Activated CD4-positive, alpha-beta T cell treated with anti-CD3 and anti-CD28 coated beads, Interleukin-2, amount 50 U/mL, for 16 hours (primary cell): ENCODE data around the gene CRKL.
A peak's percentile ranks its signal among the peaks of the same experiment; 100 is the strongest.
"Not testable (repeated sequence)": the region's sequence is repeated elsewhere in the genome, so short reads cannot be mapped to it uniquely, and the experiment has no call there.

ENCODE experiments used
- DNase-seq: peaks from one replicate; pipeline ENCODE4 v3.0.0-alpha.2; 2020

The CRKL gene

DNA sequence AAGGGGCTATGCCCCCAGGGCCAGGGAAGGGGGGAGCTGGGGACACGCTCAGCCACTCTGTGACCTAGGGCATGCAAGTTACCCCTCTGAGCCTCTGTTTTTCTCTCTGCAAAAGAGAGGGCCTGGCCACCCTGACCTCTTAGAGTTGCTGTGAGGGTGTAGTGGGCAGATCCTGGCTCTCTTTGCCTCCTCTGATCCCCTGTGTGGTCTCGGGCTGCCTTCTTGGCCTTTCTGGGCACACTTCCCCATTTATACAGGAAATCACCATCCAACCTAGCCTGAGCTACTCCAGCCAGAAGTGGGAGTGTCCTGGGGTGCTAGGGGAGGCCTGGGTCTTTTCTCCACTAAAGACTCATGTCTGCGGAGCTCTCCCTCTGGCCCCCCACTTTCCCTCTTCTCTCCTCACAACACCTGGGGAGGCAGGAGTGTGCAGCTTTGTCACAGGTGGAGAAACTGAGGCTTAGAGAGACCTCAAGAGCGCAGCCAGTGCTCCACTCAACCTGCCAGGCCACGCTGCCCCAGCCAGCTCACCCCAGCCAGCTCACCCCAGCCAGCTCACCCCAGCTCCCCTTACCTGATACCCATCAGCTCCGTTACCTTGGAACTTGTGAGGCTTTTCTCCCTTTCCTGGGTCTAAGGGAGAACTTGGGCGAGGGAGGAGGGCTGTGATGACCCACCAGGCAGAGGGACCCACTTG lies 51.2 kb downstream of the CRKL start:
- no peak for DNase-seq

DNA sequence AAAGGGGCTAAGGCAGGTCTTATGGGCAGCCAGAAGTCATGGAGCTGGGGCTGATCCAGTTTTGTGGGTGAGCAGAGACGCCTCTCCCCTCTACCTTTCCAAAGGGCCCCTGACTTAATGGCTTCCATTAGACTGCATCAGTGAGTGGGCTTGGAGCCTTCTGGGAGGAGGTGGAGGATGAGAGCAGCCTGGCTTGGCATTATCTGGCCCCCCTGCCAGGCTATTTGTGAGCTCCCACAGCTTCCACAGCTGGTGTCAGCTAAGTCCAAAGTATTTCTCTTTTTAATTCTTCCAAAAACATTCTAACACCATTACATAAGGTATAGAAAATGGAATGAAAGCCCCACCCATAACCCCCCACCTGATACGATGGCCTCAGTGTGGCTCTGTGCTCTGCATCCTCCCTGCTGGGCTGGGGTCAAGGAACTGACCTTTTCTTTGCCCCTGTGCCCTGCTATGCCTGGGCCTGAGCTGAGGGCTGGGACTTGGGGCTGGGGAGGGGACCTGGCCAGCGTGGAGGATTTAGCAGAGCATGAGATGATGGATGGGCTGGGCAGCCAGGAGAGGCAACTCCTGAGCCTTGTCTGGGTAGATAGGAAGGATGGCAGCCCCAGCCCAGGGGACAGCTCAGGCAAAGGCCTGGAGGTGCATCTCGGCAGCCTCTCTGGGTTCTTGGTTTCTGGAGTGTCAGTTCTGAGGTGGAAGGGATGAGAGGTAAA lies 53.9 kb downstream of the CRKL start:
- no peak for DNase-seq

DNA sequence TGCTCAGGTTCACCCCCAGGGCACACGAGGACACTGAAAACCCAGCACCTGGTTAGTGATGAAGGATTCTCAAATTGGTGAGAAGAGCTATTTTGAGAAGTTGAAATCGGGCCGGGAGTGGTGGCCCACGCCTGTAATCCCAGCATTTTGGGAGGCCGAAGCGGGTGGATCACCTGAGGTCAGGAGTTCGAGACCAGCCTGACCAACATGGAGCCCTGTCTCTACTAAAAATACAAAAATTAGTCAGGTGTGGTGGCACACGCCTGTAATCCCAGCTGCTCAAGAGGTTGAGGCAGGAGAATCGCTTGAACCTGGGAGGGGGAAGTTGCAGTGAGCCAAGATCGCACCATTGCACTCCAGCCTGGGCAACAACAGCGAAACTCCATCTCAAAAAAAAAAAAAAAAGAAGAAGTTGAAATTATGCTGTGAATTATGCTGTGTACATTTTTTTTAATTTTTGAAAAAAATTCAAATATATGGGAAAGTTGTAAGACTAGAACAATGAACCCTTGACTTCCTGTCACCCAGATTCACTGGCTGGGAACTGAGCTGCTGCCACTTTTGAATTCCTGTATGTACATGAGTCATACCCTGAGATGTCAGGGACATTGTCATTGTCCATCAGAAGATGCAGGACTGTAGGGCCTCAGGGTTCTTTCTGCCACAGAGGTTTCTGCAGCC lies 54.9 kb downstream of the CRKL start:
- DNase-seq: not testable (repeated sequence)

DNA sequence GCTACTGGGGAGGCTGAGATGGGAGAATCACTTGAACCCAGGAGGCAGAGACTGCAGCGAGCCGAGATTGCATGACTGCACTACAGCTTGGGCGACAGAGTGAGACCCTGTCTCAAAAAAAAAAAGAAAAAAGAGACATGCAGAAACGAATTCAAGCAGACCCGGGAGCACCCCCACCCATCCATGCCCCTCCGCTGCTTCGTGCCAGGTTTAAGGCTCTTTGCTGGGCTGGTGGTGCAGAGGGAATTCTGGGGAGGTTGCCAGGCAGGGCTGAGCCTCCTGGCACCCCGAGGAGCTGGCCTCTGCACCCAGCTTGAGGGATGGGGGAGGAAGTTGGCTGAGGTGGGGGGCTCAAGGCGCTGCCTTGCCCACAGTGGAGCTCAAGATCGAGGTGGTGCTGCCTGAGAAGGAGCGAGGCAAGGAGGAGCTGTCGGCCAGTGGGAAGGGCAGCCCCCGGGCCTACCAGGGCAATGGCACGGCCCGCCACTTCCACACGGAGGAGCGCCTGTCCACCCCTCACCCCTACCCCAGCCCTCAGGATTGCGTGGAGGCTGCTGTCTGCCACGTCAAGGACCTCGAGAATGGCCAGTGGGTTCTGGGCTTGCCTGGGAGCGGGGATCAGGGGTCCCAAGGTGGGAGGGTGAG lies 55.8 kb downstream of the CRKL start:
- DNase-seq: no peak

DNA sequence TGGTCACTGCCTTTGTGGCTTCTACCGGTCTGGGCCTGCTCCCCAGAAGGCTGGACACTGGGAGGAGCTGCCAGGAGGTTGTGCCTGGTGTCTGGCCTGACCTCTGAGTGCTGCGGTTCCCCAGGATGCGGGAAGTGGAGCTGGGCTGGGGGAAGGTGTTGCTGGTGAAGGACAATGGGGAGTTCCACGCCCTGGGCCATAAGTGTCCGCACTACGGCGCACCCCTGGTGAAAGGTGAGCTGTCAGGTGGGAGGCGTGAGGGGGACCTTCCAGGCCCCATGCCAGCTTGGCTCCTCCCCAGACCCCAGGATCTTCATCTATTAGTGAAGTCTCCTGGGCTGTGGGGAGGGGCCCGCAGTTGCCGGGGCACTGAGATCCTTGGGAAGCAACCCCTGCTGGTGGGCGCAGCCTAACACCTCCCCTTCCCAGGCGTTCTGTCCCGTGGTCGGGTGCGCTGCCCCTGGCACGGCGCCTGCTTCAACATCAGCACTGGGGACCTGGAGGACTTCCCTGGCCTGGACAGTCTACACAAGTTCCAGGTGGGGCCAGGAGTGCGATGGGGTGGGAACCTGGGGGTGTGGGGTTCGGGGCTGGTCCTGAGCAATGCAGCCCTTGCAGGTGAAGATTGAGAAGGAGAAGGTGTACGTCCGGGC lies 56.6 kb downstream of the CRKL start:
- DNase-seq: no peak

DNA sequence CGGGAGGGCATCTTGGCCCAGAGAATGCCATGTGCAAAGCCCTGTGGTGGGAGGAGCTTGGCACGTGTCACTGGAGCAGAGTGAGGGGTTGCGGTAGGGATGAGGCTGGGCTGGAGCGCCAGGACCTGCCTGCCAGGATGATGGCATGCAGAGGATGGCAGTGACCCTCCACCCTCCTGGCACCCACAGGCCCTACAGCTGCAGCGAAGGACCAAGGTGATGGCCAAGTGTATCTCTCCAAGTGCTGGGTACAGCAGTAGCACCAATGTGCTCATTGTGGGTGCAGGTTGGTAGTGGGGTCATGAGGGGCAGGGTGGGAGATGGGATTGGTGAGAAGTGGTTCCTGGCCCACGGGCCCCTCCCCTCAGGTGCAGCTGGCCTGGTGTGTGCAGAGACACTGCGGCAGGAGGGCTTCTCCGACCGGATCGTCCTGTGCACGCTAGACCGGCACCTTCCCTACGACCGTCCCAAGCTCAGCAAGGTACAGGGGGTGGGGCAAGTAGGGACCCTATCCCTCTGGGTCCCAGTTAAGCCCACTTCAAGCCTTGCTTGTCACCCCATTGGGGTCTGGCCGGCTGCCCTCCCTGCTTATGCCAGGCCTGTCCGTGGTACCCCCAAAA lies 57.2 kb downstream of the CRKL start:
- no peak for DNase-seq

DNA sequence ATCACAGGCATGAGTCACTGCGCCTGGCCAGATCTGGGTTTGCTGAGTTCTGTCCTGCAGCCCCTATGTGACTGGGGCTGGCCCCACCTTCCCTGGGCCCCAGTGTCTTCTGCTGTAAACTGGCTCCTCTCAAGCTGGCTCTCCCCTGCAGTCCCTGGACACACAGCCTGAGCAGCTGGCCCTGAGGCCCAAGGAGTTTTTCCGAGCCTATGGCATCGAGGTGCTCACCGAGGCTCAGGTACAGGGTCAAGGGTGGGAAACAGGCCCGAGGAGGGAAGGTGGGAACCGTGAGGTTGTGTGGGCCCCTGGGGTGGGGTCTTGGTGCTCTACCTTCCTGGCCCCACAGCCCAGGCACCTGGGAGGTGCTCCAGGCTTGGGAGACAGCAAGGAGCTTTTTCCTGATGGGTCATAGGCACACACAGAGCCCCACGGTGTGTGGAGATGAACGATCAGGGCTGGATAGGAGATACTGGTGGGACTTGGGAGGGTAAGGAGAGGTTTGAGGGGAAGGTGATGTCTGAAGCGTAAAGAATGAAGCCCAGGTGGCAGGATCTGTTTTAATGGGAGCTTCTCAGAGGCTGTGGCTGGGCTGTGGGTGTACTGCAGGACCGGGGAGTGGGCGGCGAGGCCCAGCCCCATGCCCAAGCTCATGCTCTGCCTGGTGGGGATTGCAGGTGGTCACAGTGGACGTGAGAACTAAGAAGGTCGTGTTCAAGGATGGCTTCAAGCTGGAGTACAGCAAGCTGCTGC lies 58.5 kb downstream of the CRKL start:
- DNase-seq: no peak

DNA sequence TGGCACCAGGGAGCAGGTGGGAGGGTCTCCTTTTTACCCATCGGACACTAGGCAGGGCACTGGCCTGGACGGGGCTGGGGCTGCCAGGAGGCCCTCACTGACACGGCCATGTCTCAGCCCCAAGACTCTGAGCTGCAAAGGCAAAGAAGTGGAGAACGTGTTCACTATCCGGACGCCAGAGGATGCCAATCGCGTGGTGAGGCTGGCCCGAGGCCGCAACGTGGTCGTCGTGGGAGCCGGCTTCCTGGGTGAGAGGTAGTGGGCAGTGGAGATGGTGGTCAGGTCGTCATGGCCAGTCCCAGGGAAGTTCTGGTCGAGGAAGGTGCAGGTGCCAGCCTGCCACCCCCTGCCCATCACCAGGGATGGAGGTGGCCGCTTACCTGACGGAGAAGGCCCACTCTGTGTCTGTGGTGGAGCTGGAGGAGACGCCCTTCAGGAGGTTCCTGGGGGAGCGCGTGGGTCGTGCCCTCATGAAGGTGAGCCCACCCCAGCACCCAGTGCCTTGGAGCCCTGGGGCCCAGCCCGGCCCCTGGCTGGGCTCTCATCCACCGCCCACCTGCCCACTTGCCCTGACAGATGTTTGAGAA lies 59.2 kb downstream of the CRKL start:
- no peak for DNase-seq

DNA sequence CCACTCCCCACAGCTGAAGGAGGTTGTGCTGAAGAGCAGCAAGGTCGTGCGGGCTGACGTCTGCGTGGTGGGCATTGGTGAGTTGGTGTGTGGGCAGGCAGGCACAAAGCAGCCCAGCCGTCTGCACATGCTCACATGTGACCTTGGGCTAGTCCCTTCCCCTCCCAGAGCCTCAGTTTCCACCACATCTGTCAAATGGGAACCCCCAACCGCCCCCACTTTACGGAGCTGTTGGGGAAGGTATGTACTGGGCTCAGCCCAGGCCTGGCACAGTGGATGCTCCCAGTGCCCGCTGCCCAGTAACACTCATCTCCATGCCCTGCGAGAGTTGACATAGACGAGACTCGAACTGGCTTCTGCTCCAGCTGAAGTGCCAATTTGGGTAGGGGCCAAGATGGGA lies 59.8 kb downstream of the CRKL start:
- DNase-seq: no peak

DNA sequence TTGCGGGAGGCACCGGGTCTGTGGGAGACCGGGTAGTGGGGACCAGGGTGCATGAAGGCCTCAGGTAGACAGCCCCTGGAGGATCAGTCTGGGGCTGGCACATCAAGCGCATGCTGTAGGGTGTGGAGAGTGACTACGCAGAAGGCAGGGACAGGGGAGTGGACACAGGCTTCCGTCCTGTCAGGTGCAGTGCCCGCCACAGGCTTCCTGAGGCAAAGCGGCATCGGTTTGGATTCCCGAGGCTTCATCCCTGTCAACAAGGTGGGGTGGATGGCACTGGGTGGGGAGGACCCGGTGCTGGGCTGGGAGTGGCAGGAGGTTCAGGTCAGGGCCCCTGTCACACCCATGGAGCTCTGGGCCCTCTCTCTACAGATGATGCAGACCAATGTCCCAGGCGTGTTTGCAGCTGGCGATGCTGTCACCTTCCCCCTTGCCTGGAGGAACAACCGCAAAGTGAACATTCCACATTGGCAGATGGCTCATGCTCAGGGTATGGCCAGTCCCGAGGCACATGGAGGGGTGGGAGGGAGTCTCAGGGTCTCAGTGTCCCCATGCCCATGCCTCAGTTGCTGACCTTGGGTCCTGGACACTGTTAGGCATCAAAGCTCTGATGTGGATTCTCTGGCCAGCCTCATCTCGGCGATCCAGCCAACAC lies 60.4 kb downstream of the CRKL start:
- DNase-seq: no peak

DNA sequence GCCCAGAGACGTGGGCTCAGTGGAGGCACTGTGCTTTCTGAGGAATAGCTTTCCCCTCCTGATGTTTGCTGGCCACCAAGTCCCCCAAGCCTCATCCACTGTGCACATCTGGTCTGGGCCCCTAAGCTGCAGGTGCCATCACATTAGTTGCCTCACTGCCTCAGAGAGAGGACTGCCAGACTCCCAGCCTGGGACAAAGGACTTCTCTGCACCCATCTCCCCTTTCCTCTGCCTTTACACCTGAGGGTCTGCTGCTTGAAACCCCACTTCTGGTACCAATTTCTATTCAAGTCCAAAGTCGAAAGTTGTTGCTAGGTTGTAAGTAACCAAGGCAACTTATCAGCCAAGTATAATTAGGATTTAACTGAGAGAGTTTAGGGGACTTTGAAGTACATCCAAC lies 61.2 kb downstream of the CRKL start:
- no peak for DNase-seq

DNA sequence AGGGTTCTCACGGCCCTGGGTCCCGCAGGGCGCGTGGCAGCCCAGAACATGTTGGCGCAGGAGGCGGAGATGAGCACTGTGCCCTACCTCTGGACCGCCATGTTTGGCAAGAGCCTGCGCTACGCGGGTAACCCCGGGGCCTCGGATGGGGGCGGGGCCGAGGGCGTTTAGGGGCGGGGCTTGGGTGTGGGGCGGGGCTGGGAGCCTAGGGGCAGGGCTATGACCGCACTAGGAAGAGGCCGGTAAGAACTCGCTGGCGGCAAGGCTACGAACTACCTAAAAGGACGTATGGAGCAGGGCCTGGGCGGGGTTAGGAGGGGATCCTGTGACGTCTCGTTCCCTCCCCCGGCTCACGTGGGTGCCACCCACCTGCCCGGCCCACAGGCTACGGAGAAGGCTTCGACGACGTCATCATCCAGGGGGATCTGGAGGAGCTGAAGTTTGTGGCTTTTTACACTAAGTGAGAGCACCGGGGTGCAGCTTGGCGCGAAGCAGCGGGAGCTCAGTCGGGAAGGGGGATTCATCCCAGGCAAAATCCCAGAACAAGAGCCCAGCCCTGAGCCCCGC lies 62.1 kb downstream of the CRKL start:
- peak; percentile 62 for DNase-seq

DNA sequence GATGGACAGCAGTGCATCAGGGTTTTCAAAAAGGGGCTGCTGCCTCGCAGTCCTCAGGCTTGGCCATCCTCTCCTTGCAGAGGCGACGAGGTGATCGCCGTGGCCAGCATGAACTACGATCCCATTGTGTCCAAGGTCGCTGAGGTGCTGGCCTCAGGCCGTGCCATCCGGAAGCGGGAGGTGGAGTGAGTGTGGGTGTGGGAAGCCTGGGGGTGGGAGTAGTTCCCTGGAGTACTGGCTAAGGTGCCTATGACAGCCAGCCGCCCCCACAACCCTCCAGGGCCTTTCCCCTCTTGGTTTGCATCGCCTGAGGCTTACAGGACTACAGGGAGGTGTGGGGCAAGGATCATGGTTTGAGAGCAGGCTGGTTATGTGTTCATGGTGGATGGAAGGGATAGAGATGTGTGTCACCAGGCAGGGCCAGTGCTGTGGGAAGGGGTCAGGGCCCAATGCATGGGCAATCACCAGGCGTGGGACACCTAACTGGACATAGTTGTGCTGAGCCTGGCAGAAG lies 62.8 kb downstream of the CRKL start:
- DNase-seq: no peak

DNA sequence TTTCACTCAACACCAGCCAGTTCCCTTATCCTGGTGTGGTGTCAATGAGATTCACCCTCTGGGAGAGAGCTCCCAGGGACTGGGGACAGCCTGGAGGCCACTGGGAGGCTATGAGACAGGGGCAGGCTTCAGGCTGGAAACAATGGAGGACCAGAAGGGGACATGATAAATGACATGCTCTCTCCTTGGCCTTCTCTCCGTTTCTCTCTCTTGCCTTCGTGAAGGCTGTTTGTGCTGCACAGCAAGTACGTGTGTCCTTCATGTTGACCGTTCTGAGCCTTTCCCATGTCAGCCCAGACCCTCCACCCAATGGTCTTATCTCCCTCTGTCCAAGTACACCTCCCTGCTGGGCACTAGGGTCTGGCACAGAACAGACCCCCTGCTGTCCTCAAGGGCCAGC lies 63.3 kb downstream of the CRKL start:
- DNase-seq: no peak

DNA sequence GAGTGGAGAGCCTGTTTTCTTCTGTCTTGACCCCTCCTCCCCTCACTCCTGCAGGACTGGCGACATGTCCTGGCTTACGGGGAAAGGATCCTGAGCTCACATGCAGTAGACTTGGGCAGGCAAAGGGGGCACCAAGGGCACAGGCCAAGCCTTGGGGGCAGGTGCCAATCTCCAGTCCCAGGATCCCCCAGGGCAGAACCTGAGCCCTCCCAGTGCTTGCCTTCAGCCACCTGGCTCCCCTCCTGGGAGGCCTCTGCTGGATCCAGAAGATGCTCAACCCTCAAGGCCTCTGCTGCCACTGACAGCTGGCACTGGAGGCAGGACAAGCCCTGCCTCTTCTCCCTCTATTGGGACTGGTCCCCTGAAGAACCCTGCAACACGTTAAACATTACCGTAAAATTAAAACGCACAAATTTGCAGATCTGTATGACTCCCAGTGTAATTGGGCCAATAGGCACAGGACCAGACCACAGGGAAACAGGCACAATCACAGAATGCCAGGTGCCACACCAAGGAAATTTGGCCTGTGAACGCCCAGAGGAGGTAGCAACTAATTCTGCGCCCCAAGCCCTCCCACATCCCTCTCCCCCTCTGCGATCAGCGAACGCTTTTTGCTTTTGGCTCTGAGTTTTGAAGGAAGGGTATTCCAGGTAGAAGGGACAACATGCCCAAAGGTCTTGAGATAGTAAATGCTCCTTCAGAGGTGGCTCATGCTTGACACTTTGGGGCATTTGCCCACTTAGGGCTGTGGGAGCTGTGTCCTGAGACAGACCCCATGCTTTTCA lies 63.9 kb downstream of the CRKL start:
- DNase-seq: no peak

DNA sequence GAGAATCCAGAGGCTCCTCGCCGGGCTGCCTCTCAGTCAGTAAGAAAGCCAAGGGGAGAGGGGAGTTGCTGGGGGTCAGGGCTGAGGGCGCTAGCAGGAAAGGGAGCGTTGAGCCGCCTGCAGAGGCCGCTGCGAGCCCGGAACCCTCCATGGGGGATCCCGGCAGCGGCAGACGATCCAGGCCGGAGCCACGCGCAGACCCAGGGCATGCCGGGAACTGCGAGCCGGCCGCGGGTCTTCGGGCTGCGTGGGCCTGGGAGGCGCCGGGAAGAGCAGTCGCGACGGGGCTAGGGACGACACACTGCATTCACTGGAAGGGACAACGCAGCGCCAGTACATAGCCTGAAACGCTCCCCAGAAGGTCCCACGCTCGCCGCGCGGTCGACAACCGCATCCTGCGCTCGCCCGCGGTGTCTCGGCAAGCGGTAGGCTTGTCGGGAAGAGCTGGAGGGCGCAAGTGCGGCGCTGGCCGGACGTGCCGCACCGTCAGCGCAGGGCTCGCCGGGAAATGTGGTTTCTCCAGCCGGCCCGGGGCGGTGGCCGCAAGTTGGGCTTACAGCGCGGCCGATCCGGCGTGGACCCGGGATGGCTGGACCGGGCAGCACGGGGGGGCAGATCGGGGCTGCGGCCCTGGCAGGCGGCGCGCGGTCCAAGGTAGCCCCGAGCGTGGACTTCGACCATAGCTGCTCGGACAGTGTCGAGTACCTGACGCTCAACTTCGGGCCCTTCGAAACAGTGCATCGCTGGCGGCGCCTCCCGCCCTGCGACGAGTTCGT lies 64.8 kb downstream of the CRKL start, which contains the start of gene LZTR1:
LZTR1 (plus strand) TSS at position 511 of the 776 bp plus-strand sequence; CDS start at position 586, 75 bp downstream.
- peak; percentile 76 for DNase-seq

DNA sequence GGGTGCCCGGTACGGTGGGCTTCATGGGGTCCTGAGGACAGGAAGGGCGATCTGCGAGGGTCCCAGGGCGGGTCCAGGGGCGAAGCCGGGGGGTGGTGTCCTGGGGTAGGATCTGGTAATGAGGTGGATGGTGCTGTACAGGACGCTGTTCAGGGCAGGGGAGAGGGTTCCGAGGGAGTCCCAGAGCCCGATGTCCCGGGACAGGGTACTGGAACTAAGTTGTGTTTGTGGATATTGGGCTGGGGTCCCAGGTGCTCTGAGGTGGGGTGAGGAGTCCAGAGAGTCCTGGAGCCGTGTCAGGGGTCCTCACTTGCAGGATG lies 65.3 kb downstream of the CRKL start:
- no peak for DNase-seq

DNA sequence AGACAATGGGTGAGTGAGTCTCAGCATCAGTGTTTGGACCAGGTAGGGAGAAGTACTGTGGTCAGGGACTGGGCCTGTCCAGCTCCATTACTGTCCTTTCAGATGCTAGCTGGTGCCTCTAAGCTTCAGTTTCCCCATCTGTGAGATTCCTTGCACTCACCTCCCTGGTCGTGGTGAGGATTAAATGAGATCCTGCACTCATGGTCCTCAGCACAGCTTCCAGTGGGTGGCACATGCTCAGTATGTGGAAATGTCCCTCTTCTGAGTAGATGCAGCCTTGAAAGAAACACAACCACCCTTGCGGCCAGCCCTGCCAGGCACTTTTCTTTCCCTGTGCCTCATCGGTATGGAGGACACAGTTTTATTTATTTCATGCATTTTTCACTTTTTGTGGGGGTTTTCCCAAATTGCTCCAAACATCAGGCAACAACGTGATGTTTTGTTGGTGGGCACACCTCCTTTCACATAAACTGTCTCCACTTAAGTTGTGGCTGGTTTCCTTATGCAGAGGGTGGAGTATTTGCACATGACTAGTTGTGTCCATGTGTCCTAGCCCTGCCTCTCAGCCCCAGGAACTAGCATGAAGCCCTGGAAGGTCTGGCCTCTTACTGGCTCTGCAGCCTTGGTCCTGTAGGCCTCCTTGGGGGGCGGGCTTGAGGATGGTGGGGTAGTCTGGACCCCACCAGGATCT lies 66.0 kb downstream of the CRKL start:
- no peak for DNase-seq
